Mesenchymal stem cell (in vitro differentiated cells and primary cell): ENCODE results near the gene ADTRP.
"Not testable (repeated sequence)": the region's sequence is repeated elsewhere in the genome, so short reads cannot be mapped to it uniquely, and the experiment has no call there.

Experiments used
- DNase-seq: peaks from one replicate; pipeline ENCODE4 v3.0.0-alpha.2; 2013
- H2AFZ ChIP-seq: one replicate; pipeline ENCODE4 v1.6.1; 2013; ENCODE audit warnings: low read depth, mild to moderate bottlenecking, control low read depth, inconsistent platforms, low read length, moderate library complexity
- H2AK5ac ChIP-seq: 2 replicates; pipeline ENCODE4 v1.6.1; 2013; ENCODE audit warnings: low read length, moderate library complexity, mild to moderate bottlenecking, inconsistent platforms; ENCODE audit not compliant: severe bottlenecking
- H2BK120ac ChIP-seq: one replicate; pipeline ENCODE4 v1.6.1; 2013; ENCODE audit warnings: low read depth, mild to moderate bottlenecking, inconsistent platforms, low read length, moderate library complexity
- H2BK12ac ChIP-seq, 2 experiments: one replicate each; pipeline ENCODE4 v1.6.1; 2013; ENCODE audit warnings: inconsistent platforms in 2 of 2, low read length in 2 of 2, mild to moderate bottlenecking in 2 of 2, moderate library complexity in 2 of 2, control low read depth in 1 of 2
- H2BK15ac ChIP-seq: one replicate; pipeline ENCODE4 v1.6.1; 2013; ENCODE audit warnings: mild to moderate bottlenecking, low read depth, inconsistent platforms; ENCODE audit not compliant: poor library complexity, severe bottlenecking
- H2BK5ac ChIP-seq: 2 replicates; pipeline ENCODE4 v1.6.1; 2013; ENCODE audit warnings: low read depth, mild to moderate bottlenecking, low read length, control low read depth, inconsistent platforms; ENCODE audit not compliant: poor library complexity, severe bottlenecking
- H3K14ac ChIP-seq, 2 experiments: one replicate each; pipeline ENCODE4 v1.6.1; 2013; ENCODE audit warnings: inconsistent platforms in 2 of 2, low read length in 2 of 2, control low read depth in 1 of 2, mild to moderate bottlenecking in 1 of 2, moderate library complexity in 1 of 2
- H3K18ac ChIP-seq, 2 experiments: one replicate each; pipeline ENCODE4 v1.6.1; 2013; ENCODE audit warnings: inconsistent platforms in 2 of 2, low read length in 2 of 2, control low read depth in 1 of 2, low read depth in 1 of 2, mild to moderate bottlenecking in 1 of 2
- H3K23ac ChIP-seq, 2 experiments: one replicate each; pipeline ENCODE4 v1.6.1; 2013; ENCODE audit warnings: inconsistent platforms in 2 of 2, low read length in 2 of 2, mild to moderate bottlenecking in 2 of 2, moderate library complexity in 2 of 2, control low read depth in 1 of 2
- H3K27ac ChIP-seq: 2 replicates; pipeline ENCODE4 v1.5.1; 2013; ENCODE audit warnings: mild to moderate bottlenecking, moderate library complexity, low read length, control low read depth, inconsistent platforms; ENCODE audit not compliant: poor library complexity, severe bottlenecking
- H3K27me3 ChIP-seq, 2 experiments: 2 replicates each; pipeline versions ENCODE4 v1.6.1 to v1.7.0; 2013; ENCODE audit warnings: low read length in 2 of 2, mild to moderate bottlenecking in 2 of 2, moderate library complexity in 2 of 2, control low read depth in 1 of 2, inconsistent platforms in 1 of 2; ENCODE audit not compliant: control insufficient read depth in 1 of 2, insufficient read depth in 1 of 2
- H3K36me3 ChIP-seq, 2 experiments: 2 replicates each; pipeline versions ENCODE4 v1.6.1 to v1.7.0; 2013; ENCODE audit warnings: low read length in 2 of 2, control low read depth in 1 of 2, inconsistent platforms in 1 of 2, low read depth in 1 of 2, mild to moderate bottlenecking in 1 of 2; ENCODE audit not compliant: insufficient read depth in 2 of 2, control insufficient read depth in 1 of 2
- H3K4ac ChIP-seq, 2 experiments: one replicate each; pipeline ENCODE4 v1.6.1; 2013; ENCODE audit warnings: inconsistent platforms in 2 of 2, low read length in 2 of 2, mild to moderate bottlenecking in 2 of 2, moderate library complexity in 2 of 2, control low read depth in 1 of 2, low read depth in 1 of 2
- H3K4me1 ChIP-seq: 2 replicates; pipeline ENCODE4 v1.6.1; 2013; ENCODE audit warnings: low read depth, low read length, control low read depth; ENCODE audit not compliant: control insufficient read depth, insufficient read depth
- H3K4me2 ChIP-seq: 2 replicates; pipeline ENCODE4 v1.6.1; 2013; ENCODE audit warnings: low read length, mild to moderate bottlenecking, inconsistent platforms; ENCODE audit not compliant: poor library complexity, severe bottlenecking
- H3K4me3 ChIP-seq, 2 experiments: 2 replicates each; pipeline versions ENCODE4 v1.5.1 to v1.7.0; 2013; ENCODE audit warnings: low read length in 2 of 2, mild to moderate bottlenecking in 2 of 2, control low read depth in 1 of 2, low read depth in 1 of 2; ENCODE audit not compliant: insufficient read depth in 1 of 2
- H3K79me1 ChIP-seq: replicated peaks from 2 replicates; pipeline ENCODE4 v1.6.1; 2013; ENCODE audit warnings: mild to moderate bottlenecking, control low read depth, low read length, inconsistent platforms; ENCODE audit not compliant: poor library complexity, severe bottlenecking
- H3K9ac ChIP-seq: 2 replicates; pipeline ENCODE4 v1.7.0; 2013; ENCODE audit warnings: mild to moderate bottlenecking, low read length, moderate library complexity
- H3K9me3 ChIP-seq: 2 replicates; pipeline ENCODE4 v1.7.0; 2013; ENCODE audit warnings: mild to moderate bottlenecking, low read length; ENCODE audit not compliant: control insufficient read depth
- H4K8ac ChIP-seq: one replicate; pipeline ENCODE4 v1.6.1; 2013; ENCODE audit warnings: inconsistent platforms, mild to moderate bottlenecking, low read length, moderate library complexity
- H4K91ac ChIP-seq: one replicate; pipeline ENCODE4 v1.6.1; 2013; ENCODE audit warnings: mild to moderate bottlenecking, low read length, inconsistent platforms
- WGBS: methylation state at CpG from one replicate; pipeline ENCODE4 v1.1.7; 2013; ENCODE audit warnings: mixed read lengths; 5-methylcytosine and 5-hydroxymethylcytosine counted together

Gene ADTRP

DNA sequence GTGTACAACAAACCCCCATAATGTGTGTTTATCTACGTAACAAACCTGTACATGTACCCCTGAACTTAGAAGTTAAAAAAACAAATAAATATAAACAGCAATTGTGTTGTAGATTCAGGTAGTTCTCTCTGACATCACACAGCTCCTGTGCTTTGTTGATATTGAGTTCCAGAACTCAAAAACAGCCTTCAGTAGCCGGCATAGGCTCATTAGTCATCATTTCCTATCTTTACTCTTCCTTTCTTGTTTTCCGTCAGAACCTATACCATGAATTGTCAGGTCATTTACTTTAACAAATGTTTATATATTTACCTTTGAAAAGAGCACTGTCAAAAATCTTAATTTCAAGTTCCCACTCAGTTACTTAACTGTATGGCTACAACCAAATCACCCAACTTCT, 88.8 kb downstream of the ADTRP start:
- Histone ChIP-seq H3K27me3 (no peaks in the 10 kb centered on the region), H2BK5ac (no peak overlapping the region), H3K14ac (no peak overlapping the region), H3K9ac (no peak overlapping the region), H3K18ac (no peak overlapping the region), H2AK5ac (no peak overlapping the region), H2BK12ac (no peak overlapping the region), H2BK120ac (no peak overlapping the region), H3K4ac (no peak overlapping the region), H4K91ac (no peak overlapping the region), H3K79me1 (no peaks in the 10 kb centered on the region), H3K4me3 (no peak overlapping the region), H2BK15ac (no peak overlapping the region), H3K4me1 (peaks cover 6% of the 10 kb centered on the region), H3K9me3 (no peaks in the 10 kb centered on the region), H2AFZ (no peak overlapping the region), H3K27ac (no peak overlapping the region), H3K4me2 (no peak overlapping the region), H3K23ac (no peak overlapping the region), H4K8ac (no peak overlapping the region), H3K36me3 (no peaks in the 10 kb centered on the region)
- DNase-seq = no peak
- WGBS = 0% methylated on average over 1 of the region's 3 CpGs

DNA sequence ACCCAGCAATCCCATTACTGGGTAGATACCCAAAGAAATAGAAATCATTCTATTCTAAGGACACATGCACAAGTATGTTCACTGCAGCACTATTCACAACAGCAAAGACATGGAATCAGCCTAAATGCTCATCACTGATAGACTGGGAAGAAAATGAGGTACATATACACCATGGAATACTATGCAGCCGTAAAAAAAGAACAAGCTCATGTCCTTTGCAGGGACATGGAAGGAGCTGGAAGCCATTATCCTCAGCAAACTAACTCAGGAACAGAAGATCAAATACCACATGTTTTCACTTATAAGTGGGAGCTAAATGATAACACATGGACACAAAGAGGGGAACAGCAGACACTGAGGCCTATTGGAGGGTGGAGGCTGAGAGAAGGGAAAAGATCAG, 89.2 kb downstream of the ADTRP start:
- H3K27me3 ChIP-seq, H3K9me3 ChIP-seq, DNase-seq, H3K36me3 ChIP-seq, H3K4me1 ChIP-seq, H2BK12ac ChIP-seq, H4K91ac ChIP-seq, H2BK15ac ChIP-seq, H2BK120ac ChIP-seq, H3K4me2 ChIP-seq, H4K8ac ChIP-seq, H3K18ac ChIP-seq, H3K27ac ChIP-seq, H3K14ac ChIP-seq, H2AK5ac ChIP-seq, H3K9ac ChIP-seq, H3K79me1 ChIP-seq, H3K4ac ChIP-seq, H3K4me3 ChIP-seq, H3K23ac ChIP-seq, H2AFZ ChIP-seq, H2BK5ac ChIP-seq: not testable (repeated sequence)
- 100% methylated on average over 1 of the region's 1 CpG for WGBS

DNA sequence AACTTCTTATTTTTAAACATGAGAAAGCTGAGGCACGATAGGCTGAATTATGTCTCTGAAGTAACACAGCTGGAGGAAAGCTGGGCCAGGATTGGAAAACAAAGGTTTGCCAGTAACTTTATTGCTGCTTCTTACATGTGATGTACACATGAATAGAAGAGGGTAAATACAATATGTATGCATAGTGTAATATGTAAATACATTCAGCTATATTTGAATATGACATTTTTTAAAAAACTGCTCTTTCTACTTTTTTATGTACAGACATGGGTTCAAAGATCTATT, 90.2 kb downstream of the ADTRP start:
- H4K91ac ChIP-seq = no peak overlapping the region
- no peak overlapping the region for H3K14ac ChIP-seq
- no peak overlapping the region for H3K23ac ChIP-seq
- no peak overlapping the region for H3K27ac ChIP-seq
- H3K4ac ChIP-seq = no peak overlapping the region
- no peak overlapping the region for H2AFZ ChIP-seq
- H2BK12ac ChIP-seq = no peak overlapping the region
- H3K9me3 ChIP-seq = no peaks in the 10 kb centered on the region
- no peak overlapping the region for H3K4me2 ChIP-seq
- no peak overlapping the region for H4K8ac ChIP-seq
- H2BK15ac ChIP-seq = no peak overlapping the region
- H2AK5ac ChIP-seq = no peak overlapping the region
- WGBS = 100% methylated on average over 1 of the region's 1 CpG
- H3K27me3 ChIP-seq = no peaks in the 10 kb centered on the region
- no peak overlapping the region for H2BK5ac ChIP-seq
- no peaks in the 10 kb centered on the region for H3K36me3 ChIP-seq
- no peak for DNase-seq
- H3K4me1 ChIP-seq = peaks cover 6% of the 10 kb centered on the region
- no peaks in the 10 kb centered on the region for H3K79me1 ChIP-seq
- H3K9ac ChIP-seq = no peak overlapping the region
- no peak overlapping the region for H3K4me3 ChIP-seq
- H2BK120ac ChIP-seq = no peak overlapping the region
- H3K18ac ChIP-seq = no peak overlapping the region

DNA sequence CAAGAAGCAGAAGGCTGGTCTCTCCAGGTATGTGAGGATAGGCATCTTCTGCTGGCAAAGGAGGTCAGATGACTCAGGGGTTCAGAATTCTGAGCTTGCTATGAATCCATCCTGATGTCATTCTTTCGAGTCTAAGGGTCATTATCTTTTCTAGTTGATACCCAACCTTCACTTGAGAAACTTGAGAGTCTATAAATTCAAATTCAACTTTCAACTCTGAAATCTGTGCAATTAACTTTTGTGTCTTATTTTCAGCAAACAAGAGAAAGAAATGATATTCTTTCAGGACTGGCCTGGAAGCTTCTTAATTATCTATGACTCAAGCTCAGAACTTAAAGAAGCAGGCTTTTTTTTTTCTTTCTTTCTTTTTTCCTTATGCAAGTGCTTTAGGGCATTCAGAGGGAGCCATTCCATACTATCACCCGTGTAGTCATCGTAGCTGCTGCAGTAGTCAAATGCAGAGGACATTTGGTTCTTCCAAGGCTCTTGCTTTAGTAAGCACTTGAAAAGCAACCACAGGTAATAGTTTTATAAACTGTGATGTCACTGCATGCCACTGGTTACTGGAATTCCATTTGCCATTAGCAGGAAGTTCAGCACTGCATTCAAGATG, 93.0 kb downstream of the ADTRP start:
- H3K9me3 ChIP-seq = peaks cover 4% of the 10 kb centered on the region
- H2BK5ac ChIP-seq = peak overlapping the region; percentile 91
- H3K79me1 ChIP-seq = no peaks in the 10 kb centered on the region
- 3% methylated on average over 3 of the region's 3 CpGs for WGBS
- H2BK12ac ChIP-seq = peak overlapping the region; percentile 24 to 55
- H4K8ac ChIP-seq = no peak overlapping the region
- no peak overlapping the region for H3K4me3 ChIP-seq
- H2BK15ac ChIP-seq = no peak overlapping the region
- H3K18ac ChIP-seq = no peak overlapping the region
- H3K9ac ChIP-seq = no peak overlapping the region
- no peaks in the 10 kb centered on the region for H3K27me3 ChIP-seq
- no peak overlapping the region for H2AFZ ChIP-seq
- no peak overlapping the region for H3K4ac ChIP-seq
- peak overlapping the region; percentile 90 for H2AK5ac ChIP-seq
- no peak overlapping the region for H3K4me2 ChIP-seq
- H3K36me3 ChIP-seq = no peaks in the 10 kb centered on the region
- H3K14ac ChIP-seq = no peak overlapping the region
- H3K4me1 ChIP-seq = peaks cover 6% of the 10 kb centered on the region
- DNase-seq = peak; percentile 58
- H3K27ac ChIP-seq = peak overlapping the region; percentile 82
- no peak overlapping the region for H2BK120ac ChIP-seq
- no peak overlapping the region for H3K23ac ChIP-seq
- H4K91ac ChIP-seq = no peak overlapping the region
